Activated CD4-positive, alpha-beta T cell treated with anti-CD3 and anti-CD28 coated beads, Interleukin-2, amount 10 ng/mL, durations not matched to agents 24 days and 14 days (primary cell): ENCODE data around the gene SLC9A4. TPM values are rescaled to one million over a fixed set of nuclear protein-coding genes. Genes with fewer than 3 reads are reported as not detected.

Experiments
- DNase-seq: peaks from one replicate; pipeline ENCODE4 v3.0.0; 2022
- H3K27ac Mint-ChIP-seq: one replicate; pipeline ENCODE4 v1.8.0; 2022; ENCODE audit warnings: mild to moderate bottlenecking, mixed read lengths
- H3K27me3 Mint-ChIP-seq: one replicate; pipeline ENCODE4 v1.8.0; 2022; ENCODE audit warnings: mixed read lengths
- H3K36me3 Mint-ChIP-seq: one replicate; pipeline ENCODE4 v1.8.0; 2022; ENCODE audit warnings: low read depth, mild to moderate bottlenecking, mixed read lengths
- H3K4me1 Mint-ChIP-seq: one replicate; pipeline ENCODE4 v1.8.0; 2021; ENCODE audit warnings: mixed read lengths
- H3K4me3 Mint-ChIP-seq: one replicate; pipeline ENCODE4 v1.8.0; 2022; ENCODE audit warnings: mild to moderate bottlenecking, moderate library complexity, mixed read lengths
- H3K9me3 Mint-ChIP-seq: one replicate; pipeline ENCODE4 v1.8.0; 2021; ENCODE audit warnings: mixed read lengths
- intact Hi-C: fragments of 100-400 bp; cut with micrococcal nuclease; formaldehyde crosslinking; loops from one replicate; pipeline ENCODE4 v1.15.1; 2023
- total RNA-seq: library from RNA; stranded (reverse); gene quantifications from 2 replicates; pipeline ENCODE4 v1.2.3, GENCODE V29; 2022

Gene SLC9A4
- total RNA-seq, 1 donor from 2014 or later = 0.07 TPM

- Mint-ChIP-seq H3K9me3 (no peaks in the 10 kb centered on the region), H3K4me3 (no peak overlapping the region), H3K27ac (no peak overlapping the region), H3K27me3 (peaks cover 5% of the 10 kb centered on the region), H3K36me3 (no peaks in the 10 kb centered on the region), H3K4me1 (no peaks in the 10 kb centered on the region)
- DNase-seq = no peak
- intact Hi-C loops = no loop called here
Observed at GRCh38 chr2:102515851-102516250, 42.8 kb downstream of the SLC9A4 start.

- Mint-ChIP-seq H3K4me1 (no peaks in the 10 kb centered on the region), H3K36me3 (no peaks in the 10 kb centered on the region), H3K9me3 (no peaks in the 10 kb centered on the region), H3K4me3 (no peak overlapping the region), H3K27ac (no peak overlapping the region), H3K27me3 (no peaks in the 10 kb centered on the region)
- DNase-seq = no peak
- intact Hi-C loops = no loop called here
Observed at GRCh38 chr2:102518170-102518569, 45.1 kb downstream of the SLC9A4 start.

- no peak overlapping the region for H3K4me3 Mint-ChIP-seq
- no peaks in the 10 kb centered on the region for H3K36me3 Mint-ChIP-seq
- H3K27me3 Mint-ChIP-seq = peaks cover 1% of the 10 kb centered on the region
- no peaks in the 10 kb centered on the region for H3K4me1 Mint-ChIP-seq
- H3K9me3 Mint-ChIP-seq = no peaks in the 10 kb centered on the region
- H3K27ac Mint-ChIP-seq = no peak overlapping the region
- intact Hi-C loops = loop anchor here (5.0 kb wide), 2 partner anchors 72 to 97 kb away; partner anchors contain the start of gene SLC9A2
- DNase-seq = no peak
Observed at GRCh38 chr2:102520009-102520408, 47.0 kb downstream of the SLC9A4 start.

GRCh38 chr2:102520801-102521200, 47.8 kb downstream of the SLC9A4 start:
- Mint-ChIP-seq H3K4me3 (no peak overlapping the region), H3K9me3 (no peaks in the 10 kb centered on the region), H3K27ac (no peak overlapping the region)

GRCh38 chr2:102522162-102522561, 49.1 kb downstream of the SLC9A4 start:
- Mint-ChIP-seq H3K27ac (no peak overlapping the region), H3K4me3 (no peak overlapping the region), H3K36me3 (no peaks in the 10 kb centered on the region), H3K27me3 (peaks cover 2% of the 10 kb centered on the region), H3K4me1 (no peaks in the 10 kb centered on the region), H3K9me3 (no peaks in the 10 kb centered on the region)
- intact Hi-C loops = loop anchor here (5.0 kb wide), 2 partner anchors 70 to 95 kb away; partner anchors contain the start of gene SLC9A2
- DNase-seq = no peak

More at GRCh38 chr2:102520801-102521200, 47.8 kb downstream of the SLC9A4 start:
- no peak for DNase-seq
- intact Hi-C loops = loop anchor here (5.0 kb wide), 2 partner anchors 72 to 96 kb away; partner anchors contain the start of gene SLC9A2
- Mint-ChIP-seq H3K4me1 (no peaks in the 10 kb centered on the region), H3K36me3 (no peaks in the 10 kb centered on the region), H3K27me3 (peaks cover 2% of the 10 kb centered on the region)

GRCh38 chr2:102522890-102523289, 49.9 kb downstream of the SLC9A4 start:
- Mint-ChIP-seq H3K27ac (no peak overlapping the region), H3K36me3 (no peaks in the 10 kb centered on the region), H3K4me3 (no peak overlapping the region), H3K4me1 (no peaks in the 10 kb centered on the region), H3K27me3 (peaks cover 2% of the 10 kb centered on the region), H3K9me3 (no peaks in the 10 kb centered on the region)
- no peak for DNase-seq
- intact Hi-C loops = loop anchor here (5.0 kb wide), 2 partner anchors 69 to 94 kb away; partner anchors contain the start of gene SLC9A2

- Mint-ChIP-seq H3K4me1 (no peaks in the 10 kb centered on the region), H3K27me3 (peaks cover 2% of the 10 kb centered on the region), H3K4me3 (no peak overlapping the region), H3K27ac (no peak overlapping the region), H3K36me3 (no peaks in the 10 kb centered on the region), H3K9me3 (no peaks in the 10 kb centered on the region)
- DNase-seq = no peak
- intact Hi-C loops = loop anchor here (5.0 kb wide), 2 partner anchors 69 to 94 kb away; partner anchors contain the start of gene SLC9A2
Observed at GRCh38 chr2:102523651-102524050, 50.6 kb downstream of the SLC9A4 start.

GRCh38 chr2:102527086-102527485, 54.1 kb downstream of the SLC9A4 start:
- Mint-ChIP-seq H3K27ac (no peak overlapping the region), H3K27me3 (peaks cover 2% of the 10 kb centered on the region), H3K36me3 (no peaks in the 10 kb centered on the region), H3K4me1 (no peaks in the 10 kb centered on the region), H3K4me3 (no peak overlapping the region), H3K9me3 (no peaks in the 10 kb centered on the region)
- intact Hi-C loops = no loop called here
- DNase-seq = no peak

- H3K9me3 Mint-ChIP-seq = no peaks in the 10 kb centered on the region
- H3K4me1 Mint-ChIP-seq = no peaks in the 10 kb centered on the region
Observed at GRCh38 chr2:102538491-102538890, 65.5 kb downstream of the SLC9A4 start.

GRCh38 chr2:102540882-102541281, 67.9 kb downstream of the SLC9A4 start:
- Mint-ChIP-seq H3K9me3 (peaks cover 2% of the 10 kb centered on the region), H3K4me1 (no peaks in the 10 kb centered on the region), H3K36me3 (no peaks in the 10 kb centered on the region), H3K27me3 (peaks cover 21% of the 10 kb centered on the region), H3K27ac (no peak overlapping the region), H3K4me3 (no peak overlapping the region)
- no peak for DNase-seq
- intact Hi-C loops = no loop called here

More at GRCh38 chr2:102538491-102538890, 65.5 kb downstream of the SLC9A4 start:
- no peaks in the 10 kb centered on the region for H3K36me3 Mint-ChIP-seq
- intact Hi-C loops = loop anchor here (2.0 kb wide), 1 partner anchor 48 kb away; no protein-coding TSS in a partner anchor
- no peak overlapping the region for H3K27ac Mint-ChIP-seq
- H3K27me3 Mint-ChIP-seq = peaks cover 19% of the 10 kb centered on the region
- DNase-seq = no peak
- H3K4me3 Mint-ChIP-seq = no peak overlapping the region

- no peak overlapping the region for H3K4me3 Mint-ChIP-seq
- H3K36me3 Mint-ChIP-seq = no peaks in the 10 kb centered on the region
- intact Hi-C loops = no loop called here
- peaks cover 13% of the 10 kb centered on the region for H3K27me3 Mint-ChIP-seq
- no peaks in the 10 kb centered on the region for H3K4me1 Mint-ChIP-seq
- H3K27ac Mint-ChIP-seq = no peak overlapping the region
- no peak for DNase-seq
- H3K9me3 Mint-ChIP-seq = peaks cover 11% of the 10 kb centered on the region
Observed at GRCh38 chr2:102544182-102544581, 71.2 kb downstream of the SLC9A4 start.

- intact Hi-C loops = no loop called here
- H3K9me3 Mint-ChIP-seq = peaks cover 22% of the 10 kb centered on the region
- no peak overlapping the region for H3K27ac Mint-ChIP-seq
- no peaks in the 10 kb centered on the region for H3K36me3 Mint-ChIP-seq
- H3K27me3 Mint-ChIP-seq = peaks cover 7% of the 10 kb centered on the region
- no peaks in the 10 kb centered on the region for H3K4me1 Mint-ChIP-seq
- no peak for DNase-seq
- no peak overlapping the region for H3K4me3 Mint-ChIP-seq
Observed at GRCh38 chr2:102547462-102547861, 74.4 kb downstream of the SLC9A4 start.

- intact Hi-C loops = no loop called here
- H3K36me3 Mint-ChIP-seq = no peaks in the 10 kb centered on the region
- DNase-seq = no peak
- H3K4me3 Mint-ChIP-seq = no peak overlapping the region
- H3K4me1 Mint-ChIP-seq = no peaks in the 10 kb centered on the region
- H3K27me3 Mint-ChIP-seq = peaks cover 4% of the 10 kb centered on the region
- peaks cover 22% of the 10 kb centered on the region for H3K9me3 Mint-ChIP-seq
- no peak overlapping the region for H3K27ac Mint-ChIP-seq
Observed at GRCh38 chr2:102549027-102549426, 76.0 kb downstream of the SLC9A4 start.

GRCh38 chr2:102550151-102550550, 77.1 kb downstream of the SLC9A4 start:
- DNase-seq = no peak
- intact Hi-C loops = no loop called here
- H3K27ac Mint-ChIP-seq = no peak overlapping the region
- H3K36me3 Mint-ChIP-seq = no peaks in the 10 kb centered on the region
- no peak overlapping the region for H3K4me3 Mint-ChIP-seq
- H3K9me3 Mint-ChIP-seq = peaks cover 22% of the 10 kb centered on the region
- H3K4me1 Mint-ChIP-seq = no peaks in the 10 kb centered on the region
- H3K27me3 Mint-ChIP-seq = peaks cover 2% of the 10 kb centered on the region
